ENCODE measurements around the gene TRIM34. TPM values are rescaled to one million over a fixed set of nuclear protein-coding genes. Genes with fewer than 3 reads are reported as not detected.

The TRIM34 gene
- total RNA-seq, 1 experiment from 2014 or later: 19.7 TPM

GRCh38 chr11:5605849-5606248, 19.0 kb upstream of the TRIM34 start:
- Histone ChIP-seq H4K20me1 (ENCODE audit: insufficient read depth, low read depth, low read length) (no peaks in the 10 kb centered on the region), H3K9ac (ENCODE audit: low read length) (no peak overlapping the region), H3K9me2 (replicated peaks; ENCODE audit: insufficient read depth, low read length) (no peaks in the 10 kb centered on the region), H3K27me3 (ENCODE audit: low read length) (no peaks in the 10 kb centered on the region), H3K4me2 (ENCODE audit: low read depth, low read length, poor library complexity, severe bottlenecking) (no peak overlapping the region), H3K4me3 (ENCODE audit: low read length) (no peak overlapping the region), H3K4me1 (ENCODE audit: low read length) (no peaks in the 10 kb centered on the region), H3K79me2 (ENCODE audit: low read length) (no peaks in the 10 kb centered on the region), H3K36me3 (ENCODE audit: insufficient read depth, low read length) (no peaks in the 10 kb centered on the region), H3K27ac (ENCODE audit: low read length) (no peak overlapping the region), H2AFZ (ENCODE audit: low read length) (no peak overlapping the region), H3K9me3 (ENCODE audit: low read length) (no peaks in the 10 kb centered on the region)
- DNase-seq: peak; percentile 51

- Histone ChIP-seq H3K9me3 (ENCODE audit: low read length) (no peaks in the 10 kb centered on the region), H2AFZ (ENCODE audit: low read length) (no peak overlapping the region), H4K20me1 (ENCODE audit: insufficient read depth, low read depth, low read length) (no peaks in the 10 kb centered on the region), H3K9ac (ENCODE audit: low read length) (no peak overlapping the region), H3K27ac (ENCODE audit: low read length) (no peak overlapping the region), H3K4me3 (ENCODE audit: low read length) (no peak overlapping the region), H3K79me2 (ENCODE audit: low read length) (no peaks in the 10 kb centered on the region), H3K36me3 (ENCODE audit: insufficient read depth, low read length) (no peaks in the 10 kb centered on the region), H3K27me3 (ENCODE audit: low read length) (no peaks in the 10 kb centered on the region), H3K4me1 (ENCODE audit: low read length) (no peaks in the 10 kb centered on the region), H3K9me2 (replicated peaks; ENCODE audit: insufficient read depth, low read length) (no peaks in the 10 kb centered on the region), H3K4me2 (ENCODE audit: low read depth, low read length, poor library complexity, severe bottlenecking) (no peak overlapping the region)
- no peak for DNase-seq
Observed at GRCh38 chr11:5608808-5609207, 16.0 kb upstream of the TRIM34 start.

GRCh38 chr11:5610446-5610845, 14.4 kb upstream of the TRIM34 start:
- no peaks in the 10 kb centered on the region for H3K79me2 ChIP-seq (ENCODE audit: low read length)
- no peak overlapping the region for H3K4me2 ChIP-seq (ENCODE audit: low read depth, low read length, poor library complexity, severe bottlenecking)
- no peak overlapping the region for H3K9ac ChIP-seq (ENCODE audit: low read length)
- no peak overlapping the region for H3K27ac ChIP-seq (ENCODE audit: low read length)
- no peaks in the 10 kb centered on the region for H3K4me1 ChIP-seq (ENCODE audit: low read length)
- no peak overlapping the region for H3K4me3 ChIP-seq (ENCODE audit: low read length)
- H4K20me1 ChIP-seq (ENCODE audit: insufficient read depth, low read depth, low read length): no peaks in the 10 kb centered on the region
- no peak for DNase-seq
- no peaks in the 10 kb centered on the region for H3K9me3 ChIP-seq (ENCODE audit: low read length)
- H2AFZ ChIP-seq (ENCODE audit: low read length): no peak overlapping the region
- no peaks in the 10 kb centered on the region for H3K9me2 ChIP-seq (replicated peaks; ENCODE audit: insufficient read depth, low read length)
- H3K27me3 ChIP-seq (ENCODE audit: low read length): no peaks in the 10 kb centered on the region
- no peaks in the 10 kb centered on the region for H3K36me3 ChIP-seq (ENCODE audit: insufficient read depth, low read length)

- H3K9me2 ChIP-seq (replicated peaks; ENCODE audit: insufficient read depth, low read length): no peaks in the 10 kb centered on the region
- no peak overlapping the region for H3K4me3 ChIP-seq (ENCODE audit: low read length)
- no peaks in the 10 kb centered on the region for H3K4me1 ChIP-seq (ENCODE audit: low read length)
- no peak overlapping the region for H2AFZ ChIP-seq (ENCODE audit: low read length)
- no peak overlapping the region for H3K9ac ChIP-seq (ENCODE audit: low read length)
- H3K27me3 ChIP-seq (ENCODE audit: low read length): no peaks in the 10 kb centered on the region
- H3K4me2 ChIP-seq (ENCODE audit: low read depth, low read length, poor library complexity, severe bottlenecking): no peak overlapping the region
- H3K36me3 ChIP-seq (ENCODE audit: insufficient read depth, low read length): no peaks in the 10 kb centered on the region
- H4K20me1 ChIP-seq (ENCODE audit: insufficient read depth, low read depth, low read length): no peaks in the 10 kb centered on the region
- H3K79me2 ChIP-seq (ENCODE audit: low read length): no peaks in the 10 kb centered on the region
- no peak overlapping the region for H3K27ac ChIP-seq (ENCODE audit: low read length)
- no peaks in the 10 kb centered on the region for H3K9me3 ChIP-seq (ENCODE audit: low read length)
- peak; percentile 63 for DNase-seq
Observed at GRCh38 chr11:5611627-5612026, 13.2 kb upstream of the TRIM34 start.

- Histone ChIP-seq H3K27me3 (ENCODE audit: low read length) (no peaks in the 10 kb centered on the region), H3K9me2 (replicated peaks; ENCODE audit: insufficient read depth, low read length) (no peaks in the 10 kb centered on the region), H4K20me1 (ENCODE audit: insufficient read depth, low read depth, low read length) (no peaks in the 10 kb centered on the region), H3K4me2 (ENCODE audit: low read depth, low read length, poor library complexity, severe bottlenecking) (no peak overlapping the region), H3K4me3 (ENCODE audit: low read length) (no peak overlapping the region), H3K27ac (ENCODE audit: low read length) (no peak overlapping the region), H3K79me2 (ENCODE audit: low read length) (0 out of 2 replicates have a peak, but pooled peaks cover 2% of the 10 kb centered on the region), H3K9ac (ENCODE audit: low read length) (no peak overlapping the region), H2AFZ (ENCODE audit: low read length) (no peak overlapping the region), H3K9me3 (ENCODE audit: low read length) (no peaks in the 10 kb centered on the region), H3K4me1 (ENCODE audit: low read length) (peaks cover 3% of the 10 kb centered on the region), H3K36me3 (ENCODE audit: insufficient read depth, low read length) (no peaks in the 10 kb centered on the region)
- DNase-seq: no peak
Observed at GRCh38 chr11:5618807-5619206, 6.0 kb upstream of the TRIM34 start.

GRCh38 chr11:5620651-5621521, 3.9 kb upstream of the TRIM34 start:
- no peaks in the 10 kb centered on the region for H3K27me3 ChIP-seq (ENCODE audit: low read length)
- H3K36me3 ChIP-seq (ENCODE audit: insufficient read depth, low read length): no peaks in the 10 kb centered on the region
- H2AFZ ChIP-seq (ENCODE audit: low read length): no peak overlapping the region
- 0 out of 2 replicates have a peak, but pooled peaks cover 3% of the 10 kb centered on the region for H3K79me2 ChIP-seq (ENCODE audit: low read length)
- H3K9ac ChIP-seq (ENCODE audit: low read length): no peak overlapping the region
- H3K4me1 ChIP-seq (ENCODE audit: low read length): peaks cover 15% of the 10 kb centered on the region
- H3K4me2 ChIP-seq (ENCODE audit: low read depth, low read length, poor library complexity, severe bottlenecking): no peak overlapping the region
- no peak overlapping the region for H3K27ac ChIP-seq (ENCODE audit: low read length)
- H3K9me2 ChIP-seq (replicated peaks; ENCODE audit: insufficient read depth, low read length): no peaks in the 10 kb centered on the region
- H4K20me1 ChIP-seq (ENCODE audit: insufficient read depth, low read depth, low read length): no peaks in the 10 kb centered on the region
- no peaks in the 10 kb centered on the region for H3K9me3 ChIP-seq (ENCODE audit: low read length)
- DNase-seq: no peak
- no peak overlapping the region for H3K4me3 ChIP-seq (ENCODE audit: low read length)

- no peak overlapping the region for H3K4me3 ChIP-seq (ENCODE audit: low read length)
- no peak overlapping the region for H3K4me2 ChIP-seq (ENCODE audit: low read depth, low read length, poor library complexity, severe bottlenecking)
- H3K27me3 ChIP-seq (ENCODE audit: low read length): no peaks in the 10 kb centered on the region
- no peaks in the 10 kb centered on the region for H3K9me2 ChIP-seq (replicated peaks; ENCODE audit: insufficient read depth, low read length)
- H3K36me3 ChIP-seq (ENCODE audit: insufficient read depth, low read length): no peaks in the 10 kb centered on the region
- H2AFZ ChIP-seq (ENCODE audit: low read length): no peak overlapping the region
- DNase-seq: no peak
- H4K20me1 ChIP-seq (ENCODE audit: insufficient read depth, low read depth, low read length): no peaks in the 10 kb centered on the region
- H3K79me2 ChIP-seq (ENCODE audit: low read length): 0 out of 2 replicates have a peak, but pooled peaks cover 3% of the 10 kb centered on the region
- peaks cover 18% of the 10 kb centered on the region for H3K4me1 ChIP-seq (ENCODE audit: low read length)
- H3K9ac ChIP-seq (ENCODE audit: low read length): no peak overlapping the region
- no peak overlapping the region for H3K27ac ChIP-seq (ENCODE audit: low read length)
- H3K9me3 ChIP-seq (ENCODE audit: low read length): no peaks in the 10 kb centered on the region
Observed at GRCh38 chr11:5621580-5621979, 3.2 kb upstream of the TRIM34 start.

GRCh38 chr11:5622802-5623201, 2.0 kb upstream of the TRIM34 start:
- H3K4me2 ChIP-seq (ENCODE audit: low read depth, low read length, poor library complexity, severe bottlenecking): no peak overlapping the region
- H4K20me1 ChIP-seq (ENCODE audit: insufficient read depth, low read depth, low read length): no peaks in the 10 kb centered on the region
- H3K79me2 ChIP-seq (ENCODE audit: low read length): 0 out of 2 replicates have a peak, but pooled peaks cover 3% of the 10 kb centered on the region
- H3K4me1 ChIP-seq (ENCODE audit: low read length): peaks cover 18% of the 10 kb centered on the region
- H3K27me3 ChIP-seq (ENCODE audit: low read length): no peaks in the 10 kb centered on the region
- no peak overlapping the region for H3K4me3 ChIP-seq (ENCODE audit: low read length)
- no peaks in the 10 kb centered on the region for H3K36me3 ChIP-seq (ENCODE audit: insufficient read depth, low read length)
- DNase-seq: no peak
- H2AFZ ChIP-seq (ENCODE audit: low read length): no peak overlapping the region
- H3K9me3 ChIP-seq (ENCODE audit: low read length): no peaks in the 10 kb centered on the region
- no peak overlapping the region for H3K9ac ChIP-seq (ENCODE audit: low read length)
- H3K9me2 ChIP-seq (replicated peaks; ENCODE audit: insufficient read depth, low read length): no peaks in the 10 kb centered on the region
- H3K27ac ChIP-seq (ENCODE audit: low read length): no peak overlapping the region

Measured in Karpas-422 (cell line).